CD4-positive, alpha-beta T cell treated with Interleukin-4 for 1 hour (primary cell): ENCODE results near the gene TLE5.
"Not testable (repeated sequence)": the region's sequence is repeated elsewhere in the genome, so short reads cannot be mapped to it uniquely, and the experiment has no call there.

Experiments
- DNase-seq, 2 donors: peaks; one replicate each; pipeline ENCODE4 v3.0.0-alpha.2; 2020 to 2022

Gene TLE5

DNA sequence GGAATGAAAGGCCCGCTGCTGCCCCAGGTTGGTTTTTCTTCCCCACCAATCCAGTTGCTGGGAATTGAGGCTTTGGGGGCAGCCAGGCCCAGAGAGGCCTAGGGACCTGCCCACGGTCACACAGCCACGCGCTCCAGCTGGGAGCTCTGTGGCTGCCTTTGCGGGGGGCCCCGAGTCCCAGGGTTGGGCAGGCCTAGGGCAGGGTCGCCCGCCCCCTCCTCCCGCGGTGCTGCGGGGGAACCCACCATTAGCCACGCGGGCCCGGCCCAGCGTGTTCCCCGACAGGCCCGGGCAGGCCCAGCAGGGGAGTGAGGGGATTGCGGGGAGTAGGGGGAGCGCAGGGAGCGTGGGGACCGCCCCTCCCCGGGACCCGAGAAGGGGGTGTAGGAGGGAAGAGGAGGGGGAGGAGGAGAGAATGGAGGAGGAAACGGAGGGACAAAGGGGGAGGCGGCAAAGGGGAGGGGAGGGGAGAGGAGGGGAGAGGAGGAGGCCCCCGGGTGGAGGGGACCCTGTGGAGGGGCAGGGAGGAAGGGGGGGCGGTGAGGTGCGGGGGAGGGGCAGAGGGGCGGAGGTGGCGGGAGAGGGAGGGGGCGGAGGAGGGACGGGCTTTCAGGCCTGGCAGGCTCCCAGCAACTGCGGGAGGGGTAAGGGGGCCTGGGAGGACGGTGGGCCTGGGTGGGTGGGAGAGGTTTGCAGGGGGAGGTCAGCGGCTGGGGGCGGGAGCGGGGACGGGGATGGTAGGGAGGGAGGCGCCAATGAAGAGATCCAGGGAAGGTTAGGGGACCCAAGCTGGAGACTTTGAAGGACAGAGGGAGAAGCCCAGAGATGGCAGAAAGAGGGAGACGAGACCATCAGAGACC, 20.3 kb downstream of the TLE5 start:
- no peak for DNase-seq

DNA sequence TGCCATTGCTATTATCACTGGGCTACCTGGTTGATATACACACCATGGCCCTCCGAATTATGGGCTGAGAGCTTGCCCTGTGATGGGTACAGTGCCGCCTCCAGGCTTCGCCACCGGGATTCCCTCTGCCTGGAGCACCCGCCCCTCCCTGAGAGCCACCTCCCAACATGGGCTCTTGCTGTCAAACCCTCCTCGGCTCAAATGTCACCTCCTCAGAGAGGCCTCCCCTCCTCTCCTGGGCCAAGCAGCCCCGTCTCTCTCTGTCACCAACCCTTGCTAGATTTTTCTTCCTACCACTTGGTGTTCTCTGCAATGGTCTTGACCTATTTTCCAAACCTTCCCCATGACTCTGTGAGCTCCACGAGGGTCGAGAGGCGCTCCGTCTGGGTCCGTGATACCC, 21.0 kb downstream of the TLE5 start:
- DNase-seq: no peak

DNA sequence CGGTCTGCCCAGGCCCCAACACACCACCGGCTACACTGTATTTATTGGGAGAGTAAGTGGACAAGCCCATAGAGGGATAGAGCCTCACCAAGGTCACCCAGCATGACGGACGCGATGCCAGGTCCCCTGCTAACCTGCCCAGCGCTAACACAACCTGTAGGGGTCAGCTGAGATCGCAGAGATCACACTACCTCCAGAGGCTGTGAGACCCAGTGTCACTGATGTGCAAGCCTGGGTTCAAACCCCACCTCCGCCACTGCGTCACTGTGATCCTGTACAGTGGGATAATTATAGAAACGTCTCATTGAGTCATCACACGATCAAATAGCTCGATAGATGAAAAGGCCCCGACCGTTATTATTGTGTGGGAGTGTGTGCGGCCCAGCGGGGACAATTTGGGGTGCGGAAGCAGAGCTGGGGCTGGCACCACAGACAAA, 22.6 kb downstream of the TLE5 start:
- no peak for DNase-seq

DNA sequence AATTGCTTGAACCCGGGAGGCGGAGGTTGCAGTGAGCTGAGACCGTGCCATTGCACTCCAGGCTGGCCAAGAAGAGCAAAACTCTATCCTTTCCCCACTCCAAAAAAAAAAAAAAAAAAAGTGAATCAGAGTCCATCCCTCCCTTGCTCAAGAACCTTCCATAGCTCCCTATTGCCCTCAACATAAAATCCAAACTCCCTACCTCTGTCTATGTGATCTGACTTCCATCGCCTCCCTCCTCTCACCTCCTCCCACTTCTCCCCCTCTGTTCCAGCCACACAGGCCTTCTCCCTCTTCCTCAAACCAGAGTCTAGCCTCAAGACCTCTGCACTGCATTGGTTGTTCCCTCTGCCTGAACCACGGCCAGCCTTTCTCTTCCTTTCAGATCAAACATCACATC, 23.2 kb downstream of the TLE5 start:
- no peak for DNase-seq

DNA sequence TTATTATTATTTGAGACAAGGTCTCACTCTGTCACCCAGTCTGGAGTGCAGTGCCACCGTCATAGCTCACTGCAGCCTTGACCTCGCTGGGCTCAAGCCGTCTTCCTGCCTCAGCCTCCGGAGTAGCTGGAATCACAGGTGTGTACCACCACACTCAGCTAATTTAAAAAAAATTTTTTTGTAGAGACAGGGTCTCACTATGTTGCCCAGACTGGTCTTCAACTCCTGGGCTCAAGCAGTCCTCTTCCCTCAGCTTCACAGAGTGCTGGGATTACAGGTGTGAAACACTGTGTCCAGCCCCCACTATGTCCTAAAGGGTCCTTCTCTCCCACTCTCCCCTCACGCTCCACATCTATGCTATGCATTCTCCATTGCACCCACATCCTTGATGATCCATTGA, 24.1 kb downstream of the TLE5 start:
- DNase-seq: no peak

DNA sequence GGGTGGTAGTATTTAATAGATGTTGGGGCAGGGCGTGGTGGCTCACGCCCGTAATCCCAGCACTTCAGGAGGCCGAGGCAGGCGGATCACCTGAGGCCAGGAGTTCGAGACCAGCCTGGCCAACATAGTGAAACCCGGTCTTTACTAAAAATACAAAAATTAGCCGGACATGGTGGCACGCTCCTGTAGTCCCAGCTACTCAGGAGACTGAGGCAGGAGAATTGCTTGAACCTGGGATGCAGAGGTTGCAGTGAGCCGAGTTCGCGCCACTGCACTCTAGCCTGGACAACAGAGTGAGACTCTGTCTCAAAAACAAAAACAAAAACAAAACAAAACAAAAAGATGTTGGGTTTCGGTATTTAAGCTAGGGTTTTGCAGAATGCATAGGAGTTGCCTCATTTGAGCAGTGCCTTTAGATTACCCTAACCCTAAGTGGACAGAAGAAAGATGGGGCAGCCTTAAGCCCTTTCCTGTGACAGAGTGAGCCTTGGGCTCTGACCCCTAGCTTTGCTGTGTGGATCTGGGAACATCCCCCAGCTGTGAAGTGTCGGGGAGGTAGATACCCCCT, 25.2 kb downstream of the TLE5 start:
- DNase-seq: not testable (repeated sequence)

DNA sequence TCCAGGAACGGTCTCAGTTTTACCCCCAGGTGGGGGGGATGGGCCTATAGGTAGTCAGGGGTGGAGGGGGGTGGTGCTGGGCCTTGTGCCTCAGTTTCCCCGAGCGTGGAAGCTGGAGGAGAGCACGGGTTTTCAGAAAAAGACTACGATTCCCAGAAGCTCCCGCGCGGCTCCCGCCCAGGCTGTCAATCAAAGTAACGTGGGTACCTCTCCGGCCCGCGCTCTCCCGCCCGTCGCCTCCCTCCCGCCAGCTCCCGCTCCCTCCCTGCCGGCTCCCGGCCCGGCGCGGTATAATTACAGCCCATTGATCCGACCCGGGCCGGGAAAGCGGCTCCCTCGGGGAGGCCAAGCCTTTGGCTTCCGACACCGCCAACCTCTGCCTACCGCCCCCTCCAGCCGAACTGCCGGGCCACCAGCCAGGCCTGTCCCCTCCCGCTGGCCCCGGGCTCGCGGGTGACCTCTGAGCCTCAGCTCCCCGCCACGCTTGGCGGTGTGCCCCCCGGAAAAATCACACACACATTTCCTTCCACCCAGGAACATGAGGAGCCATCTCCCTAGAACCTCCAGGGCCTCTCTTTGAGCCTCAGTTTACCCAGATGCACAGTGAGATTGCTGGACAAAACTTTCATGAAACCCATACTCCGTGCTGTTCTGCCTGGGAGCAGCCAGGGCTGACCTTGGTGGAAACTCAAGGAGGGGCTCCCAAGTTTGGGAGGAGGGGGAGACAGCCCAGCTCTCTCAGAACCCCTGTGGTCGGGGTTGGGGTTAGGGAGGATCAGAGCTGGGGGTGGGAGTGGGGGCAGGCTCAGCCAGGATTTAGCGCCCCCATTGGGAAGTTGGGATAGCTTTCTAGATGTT, 25.9 kb downstream of the TLE5 start:
- peak; percentile 82 to 86 for DNase-seq

DNA sequence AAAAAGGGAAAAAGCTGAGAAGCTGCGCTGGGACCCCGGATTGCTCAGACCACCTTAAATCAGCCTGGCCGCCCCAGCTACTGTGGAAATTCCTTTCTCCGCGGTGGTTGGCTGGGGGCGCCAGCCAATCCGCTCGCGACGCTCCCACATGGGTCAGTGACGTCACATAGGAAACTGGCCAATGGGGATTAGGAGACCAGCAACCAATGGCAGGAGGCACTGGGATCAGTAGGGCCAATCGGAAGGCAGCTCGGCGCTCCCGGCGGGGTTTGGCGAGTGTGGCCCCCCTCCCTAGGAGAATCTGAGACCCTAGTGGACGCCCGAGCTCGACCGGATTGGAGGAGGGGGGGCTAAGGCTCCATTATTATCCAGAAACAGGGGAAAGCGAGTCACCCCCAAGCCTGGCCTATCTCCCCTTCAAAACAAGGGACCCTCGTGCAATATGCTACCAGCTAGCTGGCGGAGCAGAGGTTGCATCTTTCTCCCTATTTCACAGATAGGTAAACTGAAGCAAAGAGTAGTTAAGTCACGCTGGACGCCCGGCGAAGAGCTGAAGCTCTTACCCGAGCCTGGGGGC, 26.7 kb downstream of the TLE5 start:
- DNase-seq: peak; percentile 98 to 99

DNA sequence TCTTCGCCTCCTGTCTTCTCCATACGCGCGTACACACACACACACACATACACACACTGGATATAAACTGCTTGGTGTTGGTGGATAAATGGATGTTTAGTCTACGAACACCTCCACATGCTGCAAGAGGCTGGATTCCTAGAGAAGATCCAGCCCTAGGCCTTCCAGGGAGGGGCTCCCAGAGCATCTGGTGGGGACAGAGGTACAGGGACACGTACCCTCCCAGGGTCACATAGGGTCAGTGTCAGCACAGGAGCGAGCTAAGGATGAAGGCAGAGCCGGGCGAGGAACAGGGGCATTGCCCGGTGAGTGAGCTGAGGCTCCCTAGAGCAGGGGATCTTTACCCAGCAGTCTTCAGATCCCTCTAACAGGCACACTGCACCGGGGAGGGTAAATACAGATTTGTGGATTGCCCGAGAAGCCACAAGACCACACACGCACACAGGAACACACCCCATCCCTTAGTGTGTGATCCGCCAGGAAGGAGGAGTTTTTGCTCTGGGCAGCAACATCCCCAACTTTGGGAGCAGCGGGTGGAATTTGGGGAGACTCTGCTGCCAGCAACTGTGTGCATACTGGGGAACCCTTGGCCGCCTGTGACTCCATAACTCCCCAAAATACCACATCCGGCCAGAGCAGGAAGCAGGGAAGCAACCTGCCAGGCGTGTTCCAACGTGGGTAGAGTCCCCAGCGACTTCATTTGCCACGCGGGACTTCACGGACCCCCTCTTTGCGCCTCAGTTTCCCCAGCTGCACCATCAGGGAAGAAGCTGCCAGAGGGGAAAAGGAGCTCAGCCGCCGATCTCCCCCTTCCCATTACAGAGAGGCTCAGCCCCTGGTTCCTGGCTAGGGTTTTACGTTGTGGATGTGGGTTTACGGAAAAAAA, 27.4 kb downstream of the TLE5 start:
- DNase-seq: peak; percentile 22 to 47

DNA sequence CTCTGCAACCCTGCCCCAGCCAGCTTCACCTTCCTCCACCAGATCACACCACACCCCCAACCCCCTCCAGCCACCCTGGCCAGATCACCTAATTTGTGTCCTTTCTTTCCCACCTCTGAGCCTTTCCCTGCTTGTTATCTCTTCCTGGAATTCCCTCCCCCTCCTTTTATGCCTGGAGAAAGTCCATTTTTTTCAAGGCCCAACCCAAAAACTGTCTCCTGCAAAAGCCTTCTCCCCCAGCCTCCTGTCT, 28.0 kb downstream of the TLE5 start:
- no peak for DNase-seq

DNA sequence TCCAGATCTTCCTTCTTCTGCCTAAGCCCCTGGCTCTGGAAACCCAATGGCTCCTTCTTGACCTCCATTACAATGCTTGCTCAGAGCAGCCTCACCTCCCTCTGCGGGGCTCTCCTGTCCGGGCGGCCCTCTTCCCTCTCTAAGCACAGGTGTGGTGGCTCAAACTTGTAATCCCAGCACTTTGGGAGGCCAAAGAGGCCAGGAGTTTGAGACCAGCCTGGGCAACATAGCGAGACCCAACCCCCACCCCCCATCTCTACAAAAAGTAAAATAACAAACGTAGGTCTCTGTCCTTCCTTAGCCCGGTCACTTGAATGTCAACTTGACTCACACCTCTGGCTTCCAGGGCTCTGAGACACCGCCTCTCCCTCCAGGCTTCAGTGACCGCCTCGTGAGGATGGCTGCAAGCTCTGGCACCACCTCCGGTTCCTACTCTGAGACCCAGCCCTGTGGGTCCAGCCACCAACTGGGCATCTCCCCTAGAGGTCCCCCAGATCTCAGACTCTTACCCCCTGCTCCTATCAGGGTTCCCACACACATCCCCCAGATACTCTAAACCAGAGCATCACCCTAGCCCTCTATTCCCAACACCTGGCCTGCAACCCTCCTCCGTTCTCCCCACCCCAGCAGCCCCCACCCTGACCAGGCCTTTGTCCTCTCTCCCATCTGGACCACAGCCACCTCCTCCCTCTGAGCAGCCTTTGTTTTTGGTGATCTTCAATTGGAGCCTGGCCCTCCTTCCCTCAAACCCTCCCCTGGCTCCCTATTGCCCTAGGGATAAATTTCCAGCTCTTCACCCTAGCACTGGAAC, 28.5 kb downstream of the TLE5 start:
- DNase-seq: no peak

DNA sequence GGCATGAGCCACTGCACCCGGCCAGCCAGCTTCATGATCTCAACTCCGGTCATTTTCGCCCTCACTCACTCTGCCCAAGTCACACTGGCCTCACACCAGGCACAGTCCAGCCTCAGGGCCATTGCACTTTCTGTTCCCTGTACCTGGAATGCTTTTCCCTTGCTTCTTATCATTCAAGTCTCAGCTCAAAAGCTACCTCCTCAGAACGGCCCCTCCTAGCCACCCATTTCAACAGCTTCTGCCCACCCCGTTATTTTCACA, 30.8 kb downstream of the TLE5 start:
- DNase-seq: no peak

DNA sequence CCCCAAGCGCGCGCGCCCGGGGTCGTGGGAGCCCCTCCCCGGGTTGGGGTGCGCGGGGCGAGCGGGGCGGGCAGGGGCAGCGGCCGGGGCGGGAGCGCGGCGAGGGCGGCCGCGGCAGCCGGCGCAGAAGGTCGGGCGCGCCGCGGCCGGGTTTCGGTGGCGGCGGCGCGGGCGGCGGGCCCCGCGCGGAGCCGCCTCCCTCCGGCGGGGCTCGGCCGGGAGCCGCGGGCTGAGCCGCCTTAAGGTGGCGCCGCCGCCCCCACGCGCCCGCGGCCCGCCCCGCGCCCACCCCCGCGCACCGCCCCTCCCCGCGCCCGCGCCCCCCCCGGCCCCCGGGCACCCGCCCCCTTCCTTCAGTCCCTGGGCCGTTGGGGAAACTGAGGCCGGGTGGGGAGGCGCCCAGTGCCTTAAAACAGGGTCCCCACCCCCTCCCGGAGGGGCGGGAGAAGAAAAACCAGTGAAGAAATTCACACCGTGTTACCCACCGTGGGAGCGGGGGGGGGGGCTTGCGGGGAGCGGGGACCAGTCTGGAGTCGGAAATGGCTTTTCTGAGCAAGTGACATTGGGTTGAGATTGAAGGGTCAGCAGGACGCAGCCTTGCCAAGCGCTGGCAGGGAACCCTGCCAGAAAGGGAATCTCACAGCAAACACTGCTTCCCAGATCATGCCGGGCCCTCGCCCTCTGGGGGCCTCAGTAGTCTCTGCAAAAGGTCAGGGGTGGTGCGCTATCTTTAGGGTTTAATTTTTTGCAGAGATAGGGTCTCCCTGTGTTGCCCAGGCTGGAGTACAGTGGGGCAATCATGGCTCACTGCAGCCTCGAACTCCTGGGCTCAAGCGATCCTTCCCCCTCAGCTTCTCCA, 33.0 kb downstream of the TLE5 start, which contains the start of gene TLE2:
Gene TLE2 (minus strand): TSS at position 216 of the 859 bp plus-strand sequence. CDS start 376 bp downstream, outside the sequence.
- DNase-seq: no peak

DNA sequence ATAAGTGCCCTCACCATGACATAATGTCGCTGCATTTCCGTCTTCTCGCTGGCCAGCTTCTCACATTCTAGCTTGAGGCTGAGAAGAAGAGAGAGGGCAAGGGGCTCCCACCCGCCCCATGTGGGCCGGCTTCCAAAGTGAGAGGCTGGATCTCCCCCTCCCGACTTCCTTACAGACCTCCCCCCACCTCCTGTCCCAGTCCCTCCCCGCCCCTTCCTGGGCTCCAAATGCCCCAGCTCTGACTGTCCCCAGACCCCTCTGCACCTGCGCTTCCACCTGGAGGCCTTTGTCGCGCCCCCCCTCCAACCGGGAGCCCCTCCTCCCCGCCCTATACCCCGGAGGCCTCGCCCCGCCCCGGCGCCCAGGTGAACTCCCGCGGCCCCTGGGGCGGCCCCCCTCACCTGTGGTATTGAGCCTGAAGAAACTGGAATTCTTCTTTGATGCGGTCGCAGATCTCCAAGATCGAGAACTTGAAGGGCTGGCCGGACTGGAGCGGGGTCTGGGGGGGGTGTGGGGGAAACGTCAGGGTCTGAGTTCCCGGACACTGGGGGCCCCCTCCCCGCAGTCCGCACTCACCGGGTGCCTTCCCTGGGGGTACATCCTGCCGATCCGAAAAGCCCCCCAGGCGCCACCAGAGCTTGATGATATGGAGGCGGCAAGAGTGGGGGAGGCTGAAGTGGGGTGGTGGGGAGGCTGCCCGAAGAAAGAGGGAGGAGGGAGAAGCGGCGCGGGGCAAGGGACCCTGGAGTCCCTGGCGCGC, 33.8 kb downstream of the TLE5 start:
- DNase-seq: no peak

DNA sequence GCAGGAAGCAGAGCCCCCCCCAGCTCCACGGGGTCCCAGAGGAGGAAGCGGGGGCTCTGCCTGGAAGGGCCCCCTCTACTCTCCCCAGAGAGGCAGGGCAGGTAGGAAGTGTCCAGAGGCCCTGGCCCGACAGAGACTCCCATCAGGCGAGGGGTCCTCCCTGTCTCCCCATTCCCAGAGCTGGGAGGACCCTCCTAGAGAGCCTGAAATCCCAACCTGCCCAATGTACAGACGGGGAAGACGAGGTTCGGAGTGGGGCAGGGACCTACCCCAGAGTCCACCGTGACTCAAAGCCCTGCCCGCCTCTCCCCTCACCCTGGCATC, 34.4 kb downstream of the TLE5 start:
- DNase-seq: no peak

DNA sequence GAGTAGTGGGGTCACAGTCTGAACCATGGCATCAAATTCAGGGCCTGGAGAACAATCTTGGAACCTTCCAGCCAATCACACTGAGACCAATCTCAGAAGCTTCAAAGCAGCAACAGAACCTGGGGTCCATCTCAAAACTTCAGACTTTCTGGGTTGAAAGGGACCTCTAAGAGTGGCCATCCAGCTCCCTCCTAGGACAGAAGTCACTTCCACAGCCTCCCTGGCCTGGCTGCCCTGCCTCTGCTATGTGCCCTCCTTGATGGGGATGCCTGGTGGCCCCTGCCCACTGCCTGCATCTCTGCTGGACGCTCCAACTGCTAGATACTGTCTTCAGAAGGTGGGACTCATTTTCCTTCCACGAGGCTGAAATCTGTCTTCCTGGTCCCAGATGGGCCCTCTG, 35.0 kb downstream of the TLE5 start:
- no peak for DNase-seq

DNA sequence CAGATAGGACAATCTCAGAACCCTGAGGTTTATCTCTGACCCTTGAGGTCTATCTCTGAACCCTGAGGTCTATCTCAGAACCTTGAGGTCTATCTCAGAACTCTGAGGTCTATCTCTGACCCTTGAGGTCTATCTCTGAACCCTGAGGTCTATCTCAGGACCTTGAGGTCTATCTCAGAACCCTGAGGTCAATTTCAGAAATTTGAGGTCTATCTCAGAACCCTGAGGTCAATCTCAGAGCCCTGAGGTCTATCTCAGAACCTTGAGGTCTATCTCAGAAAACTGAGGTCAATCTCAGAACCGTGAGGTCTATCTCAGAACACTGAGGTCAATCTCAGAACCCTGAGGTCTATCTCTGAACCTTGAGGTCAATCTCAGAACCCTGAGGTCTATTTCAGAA, 35.5 kb downstream of the TLE5 start:
- DNase-seq: no peak

DNA sequence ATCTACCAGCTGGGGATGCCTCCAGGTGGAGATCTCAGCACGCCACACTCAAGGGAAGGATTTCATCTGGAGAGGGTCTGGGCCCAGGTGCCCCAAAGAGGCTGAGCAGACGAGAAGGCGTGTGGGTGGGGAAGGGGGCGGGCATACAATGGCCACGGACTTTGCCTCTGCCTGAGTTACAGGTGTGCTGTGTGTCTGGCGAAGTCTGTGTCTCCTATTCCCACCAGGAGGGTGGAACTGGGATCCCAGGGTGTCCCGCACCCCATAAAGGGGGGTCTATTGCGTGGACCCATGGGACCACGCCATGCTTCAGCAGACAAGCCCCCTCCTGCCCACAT, 36.8 kb downstream of the TLE5 start:
- no peak for DNase-seq

DNA sequence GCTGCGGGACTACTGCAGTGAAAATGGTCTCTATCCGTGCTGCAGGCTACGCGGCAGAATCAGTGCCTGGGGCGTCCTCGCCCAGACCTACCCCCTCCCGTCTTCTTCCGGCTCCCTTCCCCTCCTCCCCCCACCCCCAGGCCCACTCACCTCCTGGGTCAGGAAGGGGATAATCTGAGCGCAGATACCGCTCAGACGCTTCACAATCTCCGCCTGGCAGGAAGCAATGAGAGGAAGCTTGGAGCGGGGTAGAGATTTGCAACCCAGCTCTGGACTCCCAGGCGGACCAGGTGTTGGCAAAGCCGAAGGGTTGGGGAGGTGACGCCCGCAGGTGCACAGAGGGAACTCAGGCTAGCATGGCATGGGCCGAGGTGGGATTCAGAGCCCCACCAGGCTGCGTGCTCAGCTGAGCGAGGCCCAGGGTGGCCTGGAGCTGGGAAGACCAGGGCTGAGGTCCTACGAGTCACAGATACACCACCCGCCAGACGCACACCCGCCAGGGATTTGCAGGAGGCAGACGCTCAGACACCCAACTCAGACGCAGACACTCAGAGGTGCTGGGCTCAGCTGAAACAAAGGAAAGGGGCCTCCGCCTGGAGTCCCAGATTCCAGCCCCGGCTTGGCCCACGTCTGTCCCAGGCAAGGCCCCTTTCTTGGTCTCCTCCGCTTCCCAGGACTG, 37.3 kb downstream of the TLE5 start:
- no peak for DNase-seq

DNA sequence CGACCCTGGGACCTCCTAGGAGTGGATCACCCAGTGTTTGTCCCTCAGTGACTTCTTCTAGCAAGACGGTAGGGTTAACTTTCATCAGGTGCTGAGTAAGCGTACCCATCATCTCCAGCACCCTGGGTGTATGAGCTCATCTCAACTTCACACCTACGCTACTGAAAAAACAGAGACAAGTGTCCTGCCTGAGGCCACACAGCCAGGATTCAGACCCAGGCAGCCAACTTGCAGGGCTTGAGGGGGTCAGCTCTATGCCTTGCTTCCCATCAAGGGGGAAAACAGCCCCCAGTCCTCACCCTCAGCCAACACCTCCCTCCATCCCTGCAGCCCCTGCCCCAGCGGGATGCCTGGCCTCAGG, 37.8 kb downstream of the TLE5 start:
- DNase-seq: no peak
